Stimulated activated naive CD8-positive, alpha-beta T cell treated with anti-CD3 and anti-CD28 coated beads, Interleukin-15, Interleukin-2, amounts not matched to agents 100 ng/mL and 50 ng/mL, for 24 hours (primary cell): ENCODE data around the gene STK39.

Experiments used
- H3K27ac Mint-ChIP-seq: one replicate; pipeline ENCODE4 v1.8.0; 2021; ENCODE audit warnings: mild to moderate bottlenecking, mixed read lengths
- H3K27me3 Mint-ChIP-seq: one replicate; pipeline ENCODE4 v1.8.0; 2021; ENCODE audit warnings: mixed read lengths
- H3K36me3 Mint-ChIP-seq: one replicate; pipeline ENCODE4 v1.8.0; 2021; ENCODE audit warnings: low read depth, mixed read lengths
- H3K4me1 Mint-ChIP-seq: one replicate; pipeline ENCODE4 v1.8.0; 2021; ENCODE audit warnings: low read depth, mixed read lengths
- H3K4me3 Mint-ChIP-seq: one replicate; pipeline ENCODE4 v1.8.0; 2021; ENCODE audit warnings: mild to moderate bottlenecking, mixed read lengths
- H3K9me3 Mint-ChIP-seq: one replicate; pipeline ENCODE4 v1.8.0; 2021; ENCODE audit warnings: mixed read lengths

STK39 gene

DNA sequence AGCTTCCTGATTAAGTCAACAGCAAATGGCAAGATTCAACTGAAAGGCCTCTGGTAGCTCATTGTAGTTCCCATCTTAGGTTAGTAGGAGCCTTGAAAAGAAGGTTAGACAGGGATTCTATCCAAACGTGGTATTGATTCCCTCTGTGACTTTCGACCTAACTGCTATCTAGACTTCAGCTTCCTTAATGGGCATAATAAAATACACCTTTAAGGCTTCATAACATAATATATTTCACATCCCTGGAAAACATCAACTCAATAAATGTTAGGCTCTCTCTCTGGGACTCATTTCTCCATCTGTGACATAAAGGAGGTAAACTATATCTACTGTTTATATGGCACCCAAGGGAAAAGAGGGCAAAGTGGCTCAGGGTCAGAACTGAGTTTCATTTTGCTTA is 60.9 kb downstream of the STK39 start:
- peaks cover 6% of the 10 kb centered on the region for H3K36me3 Mint-ChIP-seq
- H3K27me3 Mint-ChIP-seq: no peaks in the 10 kb centered on the region
- no peaks in the 10 kb centered on the region for H3K9me3 Mint-ChIP-seq
- H3K27ac Mint-ChIP-seq: no peak overlapping the region
- H3K4me1 Mint-ChIP-seq: peaks cover 79% of the 10 kb centered on the region
- H3K4me3 Mint-ChIP-seq: no peak overlapping the region

DNA sequence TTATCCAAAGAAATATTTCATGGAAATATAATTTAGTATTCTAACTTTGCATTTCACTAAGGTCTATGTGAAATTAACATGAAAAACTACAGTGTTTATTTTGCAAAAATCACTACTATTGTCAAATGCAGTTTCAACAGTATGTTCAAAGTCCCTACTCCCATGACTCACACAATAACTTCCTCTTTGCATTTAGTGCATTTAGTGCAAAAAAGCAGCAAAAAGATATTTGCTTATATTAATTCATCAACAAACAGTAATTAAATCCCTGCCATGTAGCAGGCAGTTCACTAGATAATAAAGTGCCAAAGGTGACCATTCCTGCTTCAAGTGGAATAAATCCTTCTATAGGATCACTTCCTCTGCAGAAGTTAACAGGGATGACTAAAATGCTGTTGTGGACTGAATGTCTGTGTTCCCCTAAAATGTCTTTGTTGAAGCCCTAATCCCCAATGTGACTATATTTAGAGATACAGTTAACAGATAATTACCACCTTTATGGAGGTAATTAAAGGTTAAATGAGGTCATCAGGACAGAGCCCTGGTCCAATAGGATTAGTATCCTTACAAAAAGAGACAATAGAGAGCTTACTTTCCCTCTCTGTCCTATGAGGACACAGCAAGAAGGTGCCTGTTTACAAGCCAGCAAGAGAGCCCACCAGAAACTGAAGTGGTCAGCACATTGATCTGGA is 61.7 kb downstream of the STK39 start:
- Mint-ChIP-seq H3K9me3 (no peaks in the 10 kb centered on the region), H3K4me1 (peaks cover 72% of the 10 kb centered on the region), H3K36me3 (peaks cover 12% of the 10 kb centered on the region), H3K4me3 (no peak overlapping the region), H3K27me3 (no peaks in the 10 kb centered on the region), H3K27ac (no peak overlapping the region)

DNA sequence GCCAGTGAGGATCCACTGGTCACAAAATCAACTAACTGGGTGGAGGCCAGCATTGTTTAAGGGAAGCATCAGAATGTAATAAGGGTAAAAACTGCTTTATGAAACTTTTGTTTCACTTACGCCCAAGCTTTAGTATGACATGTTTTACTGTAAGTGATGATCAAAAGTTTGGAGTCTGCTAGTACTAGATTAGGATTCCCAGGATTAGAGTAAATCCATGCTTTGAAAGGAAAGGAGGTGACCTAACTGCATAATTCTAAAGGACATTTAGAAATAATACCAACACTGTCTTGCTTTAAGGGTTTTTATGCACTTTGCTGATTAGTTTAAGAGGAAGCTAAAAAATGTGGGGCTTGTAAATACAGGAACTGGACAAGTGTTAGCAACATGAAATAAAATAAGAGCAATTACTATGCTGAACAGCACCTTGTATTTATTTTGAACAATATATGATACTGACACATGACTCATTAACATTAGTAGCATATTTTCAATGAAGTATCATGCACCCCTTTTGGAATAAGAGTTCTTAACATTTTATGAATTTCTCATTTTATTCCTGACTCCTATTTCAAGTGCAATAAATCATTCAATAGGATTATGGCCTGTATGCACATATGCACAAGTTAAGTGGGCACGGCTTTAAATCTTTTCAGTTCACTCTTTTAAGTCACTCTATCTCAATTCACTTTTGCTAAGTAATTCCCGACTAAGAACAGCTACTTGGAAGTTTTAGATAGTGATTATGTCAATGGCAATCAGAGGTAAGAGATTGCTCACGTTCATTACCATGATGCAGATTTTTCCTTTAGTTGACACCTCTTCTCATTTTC is 62.5 kb downstream of the STK39 start:
- Mint-ChIP-seq H3K4me3 (no peak overlapping the region), H3K27ac (no peak overlapping the region)

DNA sequence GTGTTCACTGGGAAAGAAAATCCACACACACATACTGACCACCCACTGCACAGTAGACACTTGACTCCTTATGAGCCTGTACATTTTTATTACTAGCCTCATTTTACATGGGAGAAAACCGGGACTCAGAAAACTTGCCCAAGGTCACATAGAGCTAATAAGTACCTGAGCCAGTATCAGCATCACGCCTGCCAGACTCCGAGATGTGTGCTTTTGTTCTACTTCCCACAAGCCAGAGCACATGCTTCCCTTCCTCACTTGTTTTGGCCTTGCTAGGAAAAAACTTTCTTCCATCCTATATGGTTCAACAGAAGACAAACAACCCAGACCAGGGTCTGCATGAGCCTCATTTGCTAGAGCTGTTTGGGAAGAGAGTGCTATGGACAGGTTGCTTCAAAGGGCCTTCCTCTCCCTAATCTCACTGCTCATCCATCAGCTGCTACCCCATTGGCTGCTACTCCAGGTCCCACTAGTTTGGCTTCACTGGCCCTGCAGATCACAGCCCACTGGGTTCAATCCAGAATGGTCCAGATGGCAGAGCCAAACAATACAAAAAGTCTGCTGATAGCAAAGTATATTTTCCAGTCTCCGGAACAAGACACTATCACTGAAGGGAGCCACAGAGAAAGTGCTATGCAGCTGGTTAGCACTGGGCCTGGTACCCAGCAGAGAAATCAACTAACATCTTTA is 63.9 kb downstream of the STK39 start:
- no peak overlapping the region for H3K4me3 Mint-ChIP-seq
- no peaks in the 10 kb centered on the region for H3K27me3 Mint-ChIP-seq
- no peaks in the 10 kb centered on the region for H3K9me3 Mint-ChIP-seq
- no peak overlapping the region for H3K27ac Mint-ChIP-seq
- H3K4me1 Mint-ChIP-seq: peaks cover 62% of the 10 kb centered on the region
- peaks cover 22% of the 10 kb centered on the region for H3K36me3 Mint-ChIP-seq

More for the DNA sequence above, 62.5 kb downstream of the STK39 start:
- no peaks in the 10 kb centered on the region for H3K27me3 Mint-ChIP-seq
- peaks cover 64% of the 10 kb centered on the region for H3K4me1 Mint-ChIP-seq
- peaks cover 12% of the 10 kb centered on the region for H3K36me3 Mint-ChIP-seq
- no peaks in the 10 kb centered on the region for H3K9me3 Mint-ChIP-seq

DNA sequence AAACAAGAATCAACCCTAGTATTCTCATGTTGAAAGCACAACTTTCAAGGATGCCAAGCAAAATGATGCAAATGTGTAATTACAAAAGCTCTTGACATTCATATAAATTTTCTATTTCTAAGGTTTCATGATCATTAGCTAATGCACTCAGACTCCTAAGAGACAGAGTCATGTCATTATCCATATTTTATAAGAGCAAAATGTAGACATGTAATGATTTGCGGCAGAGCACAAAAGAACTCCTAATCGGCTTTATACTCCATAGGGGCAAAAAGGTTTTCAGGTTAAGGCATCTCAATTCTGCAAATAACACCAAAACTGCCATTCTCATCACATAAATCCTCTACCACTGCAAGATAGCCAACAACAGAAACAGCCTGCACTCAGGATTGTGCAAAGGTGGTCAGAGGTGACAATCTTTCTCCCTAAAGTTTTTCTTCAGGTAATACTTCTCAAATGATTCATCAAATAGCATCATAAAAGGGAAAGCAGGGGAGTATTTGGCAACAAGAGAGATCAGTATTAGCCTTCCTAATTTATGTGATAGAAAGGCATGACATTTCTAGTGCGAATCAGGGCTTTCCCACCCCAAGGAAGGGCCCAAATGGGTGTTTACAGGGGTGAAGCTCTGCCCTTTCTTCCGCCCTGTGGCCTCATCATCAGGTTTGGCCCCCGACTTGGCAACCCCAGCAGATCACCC is 64.7 kb downstream of the STK39 start:
- H3K9me3 Mint-ChIP-seq: no peaks in the 10 kb centered on the region
- no peak overlapping the region for H3K27ac Mint-ChIP-seq
- no peak overlapping the region for H3K4me3 Mint-ChIP-seq
- H3K4me1 Mint-ChIP-seq: peaks cover 66% of the 10 kb centered on the region
- H3K36me3 Mint-ChIP-seq: peaks cover 26% of the 10 kb centered on the region
- no peaks in the 10 kb centered on the region for H3K27me3 Mint-ChIP-seq

DNA sequence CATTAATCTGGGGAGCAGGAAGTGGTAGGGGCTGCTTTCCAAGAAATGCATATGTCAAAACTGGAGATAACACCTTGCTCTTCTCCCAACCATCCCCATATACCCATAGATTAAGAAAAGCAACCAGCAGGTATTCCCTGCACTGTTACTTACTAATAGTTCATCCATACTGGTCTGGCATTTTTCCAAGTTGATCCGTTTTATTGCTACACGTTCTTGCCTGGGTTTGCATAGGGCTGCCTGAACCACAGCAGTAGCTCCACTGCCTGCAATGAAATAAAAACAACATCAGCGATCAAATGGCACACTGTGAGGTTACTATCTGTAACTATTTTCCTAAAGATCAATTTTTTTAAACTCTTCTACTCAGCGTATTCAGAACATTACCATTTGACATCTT is 65.6 kb downstream of the STK39 start:
- no peak overlapping the region for H3K4me3 Mint-ChIP-seq
- peaks cover 30% of the 10 kb centered on the region for H3K36me3 Mint-ChIP-seq
- no peak overlapping the region for H3K27ac Mint-ChIP-seq
- peaks cover 69% of the 10 kb centered on the region for H3K4me1 Mint-ChIP-seq
- no peaks in the 10 kb centered on the region for H3K27me3 Mint-ChIP-seq
- H3K9me3 Mint-ChIP-seq: no peaks in the 10 kb centered on the region

DNA sequence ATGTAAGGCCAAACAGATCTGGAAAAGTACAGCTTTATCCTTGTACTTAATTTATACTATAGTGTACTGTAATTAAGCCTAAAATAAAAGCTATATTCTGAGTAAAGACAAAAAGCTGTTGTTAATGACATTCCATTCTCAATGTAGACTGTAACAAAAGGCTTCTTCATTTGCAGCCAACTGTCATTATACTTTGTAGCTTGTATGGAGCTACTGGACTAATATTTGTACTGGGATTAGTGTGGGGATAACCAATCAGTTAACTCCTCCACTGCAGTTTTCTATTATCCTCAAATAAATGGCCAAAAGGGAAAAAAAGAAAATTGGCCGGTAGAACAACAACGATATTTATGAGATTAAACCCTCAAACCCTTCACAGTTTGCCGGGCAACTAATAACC is 66.5 kb downstream of the STK39 start:
- Mint-ChIP-seq H3K27ac (no peak overlapping the region), H3K4me1 (peaks cover 68% of the 10 kb centered on the region), H3K36me3 (peaks cover 30% of the 10 kb centered on the region), H3K9me3 (no peaks in the 10 kb centered on the region), H3K4me3 (no peak overlapping the region), H3K27me3 (no peaks in the 10 kb centered on the region)

DNA sequence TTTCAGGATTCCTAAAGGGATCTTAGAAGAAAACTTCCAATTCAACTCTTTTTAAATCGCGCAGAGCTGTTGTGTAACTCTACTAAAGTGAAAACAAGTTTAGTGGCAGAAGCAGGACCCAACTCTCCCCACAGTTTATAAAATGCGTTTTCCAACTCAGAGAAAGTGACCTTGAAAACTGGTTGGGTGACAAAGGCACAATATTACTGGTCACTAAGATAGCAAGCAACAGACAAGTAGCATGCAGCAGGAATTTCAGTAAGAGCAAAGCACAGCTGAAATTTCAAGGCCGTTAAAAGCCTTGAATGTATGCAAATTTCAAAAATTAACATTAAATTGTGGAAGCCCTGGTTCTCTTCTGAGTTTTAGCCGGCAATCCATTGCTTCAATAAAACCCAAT is 66.9 kb downstream of the STK39 start:
- peaks cover 30% of the 10 kb centered on the region for H3K36me3 Mint-ChIP-seq
- H3K27ac Mint-ChIP-seq: no peak overlapping the region
- H3K4me3 Mint-ChIP-seq: no peak overlapping the region
- H3K9me3 Mint-ChIP-seq: no peaks in the 10 kb centered on the region
- peaks cover 68% of the 10 kb centered on the region for H3K4me1 Mint-ChIP-seq
- no peaks in the 10 kb centered on the region for H3K27me3 Mint-ChIP-seq

DNA sequence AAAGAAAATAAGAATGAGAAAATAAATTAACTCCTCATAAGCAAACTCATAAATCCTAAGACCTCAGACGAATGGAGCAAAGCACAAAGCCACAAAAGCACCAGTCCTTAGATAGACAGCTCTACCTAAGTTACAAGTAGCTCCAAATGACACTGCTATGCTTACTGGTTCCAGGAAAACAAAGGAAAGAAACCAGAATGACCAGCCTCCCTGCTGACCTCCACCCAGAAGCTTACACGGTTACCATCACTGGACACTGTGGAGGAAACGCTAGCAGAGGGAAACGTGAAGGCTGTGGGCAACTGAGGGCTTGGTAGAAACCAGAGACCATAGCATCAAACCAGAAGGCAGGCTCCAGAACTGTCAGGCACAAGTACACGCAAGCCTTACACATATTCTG is 67.8 kb downstream of the STK39 start:
- Mint-ChIP-seq H3K36me3 (peaks cover 35% of the 10 kb centered on the region), H3K4me1 (peaks cover 67% of the 10 kb centered on the region), H3K27me3 (no peaks in the 10 kb centered on the region), H3K4me3 (no peak overlapping the region), H3K9me3 (no peaks in the 10 kb centered on the region), H3K27ac (no peak overlapping the region)

DNA sequence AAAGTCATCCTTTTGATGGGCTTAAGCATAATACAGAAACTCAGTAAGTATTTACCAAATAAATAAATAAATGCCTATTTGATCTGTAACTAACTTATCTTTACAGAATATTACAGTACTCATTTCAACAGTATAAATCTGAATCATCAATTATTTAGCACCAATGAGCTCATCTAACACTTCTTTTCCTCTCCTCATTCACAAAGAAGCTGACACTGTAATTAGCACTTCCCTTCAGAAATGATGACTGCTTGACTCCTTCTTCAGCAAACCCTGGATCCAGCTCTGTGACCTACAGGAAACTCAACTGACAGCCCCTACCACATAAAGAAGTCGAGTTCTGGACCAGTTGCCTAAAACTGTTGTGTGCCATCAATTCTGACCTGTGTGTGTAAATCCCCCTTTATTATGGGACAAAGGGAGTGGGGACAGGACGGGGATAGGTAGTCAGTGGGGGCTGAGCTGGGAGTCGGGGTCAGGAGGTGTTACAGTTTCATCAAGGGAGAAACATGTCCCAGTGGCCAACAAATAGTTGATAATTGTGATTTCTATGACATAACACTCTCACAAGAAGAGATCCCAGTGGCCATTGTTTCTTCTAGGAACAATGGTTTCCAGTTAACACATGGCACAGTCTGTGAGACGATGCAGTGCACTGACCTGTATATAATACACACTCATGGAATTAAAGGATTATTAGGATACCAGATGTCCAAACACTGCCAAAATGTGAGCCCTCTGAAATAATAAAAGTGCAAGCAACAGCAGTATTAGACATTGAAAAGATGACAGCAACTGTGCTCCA is 68.7 kb downstream of the STK39 start:
- H3K27ac Mint-ChIP-seq: no peak overlapping the region
- H3K27me3 Mint-ChIP-seq: no peaks in the 10 kb centered on the region
- H3K9me3 Mint-ChIP-seq: no peaks in the 10 kb centered on the region
- peaks cover 35% of the 10 kb centered on the region for H3K36me3 Mint-ChIP-seq
- peaks cover 60% of the 10 kb centered on the region for H3K4me1 Mint-ChIP-seq
- H3K4me3 Mint-ChIP-seq: no peak overlapping the region

DNA sequence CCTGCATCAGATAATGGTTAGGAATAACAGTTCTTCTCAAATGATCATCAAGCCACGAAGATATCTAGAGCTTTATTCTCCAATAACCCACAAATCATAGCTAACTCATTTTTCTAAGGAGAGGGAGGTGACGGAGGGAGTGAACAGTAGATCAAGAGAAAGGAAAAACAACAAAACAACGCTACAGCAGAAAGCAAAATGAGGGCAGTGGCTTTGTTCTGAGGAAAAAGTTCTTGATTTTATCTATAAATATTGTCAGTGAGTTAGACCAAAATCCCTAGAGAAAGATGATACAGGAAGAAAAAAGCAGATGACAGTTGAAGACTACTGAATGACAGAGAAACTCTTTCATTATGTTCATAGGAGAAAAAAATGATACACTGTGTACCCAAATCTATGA is 71.0 kb downstream of the STK39 start:
- H3K27me3 Mint-ChIP-seq: no peaks in the 10 kb centered on the region
- H3K4me3 Mint-ChIP-seq: peak overlapping the region; percentile 50
- peak overlapping the region; percentile 34 for H3K27ac Mint-ChIP-seq
- H3K9me3 Mint-ChIP-seq: no peaks in the 10 kb centered on the region
- H3K4me1 Mint-ChIP-seq: peaks cover 43% of the 10 kb centered on the region
- peaks cover 32% of the 10 kb centered on the region for H3K36me3 Mint-ChIP-seq

DNA sequence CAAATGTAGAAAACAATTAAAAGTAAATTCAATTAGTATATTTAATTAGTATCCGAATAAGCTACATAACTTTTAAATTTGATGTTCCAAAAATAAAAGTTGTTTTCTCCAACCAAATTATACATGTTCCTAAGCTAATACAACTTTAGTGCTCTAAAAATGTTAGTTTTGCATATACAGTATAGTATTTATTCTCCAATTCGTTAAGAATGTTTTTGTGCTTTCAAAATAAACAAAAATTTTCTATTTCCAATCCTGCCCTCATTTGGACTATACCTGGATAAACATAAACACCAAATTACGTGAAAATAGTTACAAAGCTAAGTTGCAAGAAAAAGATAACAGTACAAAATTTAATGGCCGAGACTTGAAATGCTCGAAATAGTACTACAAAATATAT is 71.9 kb downstream of the STK39 start:
- no peaks in the 10 kb centered on the region for H3K9me3 Mint-ChIP-seq

DNA sequence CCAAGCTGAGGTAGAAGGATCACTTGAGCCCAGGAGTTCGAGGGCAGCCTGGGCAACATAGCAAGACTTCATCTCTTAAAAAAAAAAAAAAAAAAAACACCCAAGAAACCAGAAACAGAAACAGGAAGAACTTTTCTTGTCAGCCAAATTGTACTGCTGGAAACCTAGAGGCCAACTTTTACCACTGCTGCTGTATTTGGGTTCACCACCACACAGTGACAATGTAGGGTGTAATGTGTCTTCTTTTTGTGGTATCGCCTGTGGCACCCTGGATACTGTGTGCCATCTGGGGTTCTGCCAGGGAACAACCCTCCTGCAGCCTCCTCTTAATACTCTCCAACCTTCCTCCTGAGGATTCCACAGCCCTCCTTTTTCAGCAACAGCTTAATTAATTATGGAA is 72.6 kb downstream of the STK39 start:
- Mint-ChIP-seq H3K27me3 (no peaks in the 10 kb centered on the region), H3K4me3 (peak overlapping the region; percentile 21), H3K4me1 (peaks cover 54% of the 10 kb centered on the region), H3K9me3 (no peaks in the 10 kb centered on the region), H3K36me3 (peaks cover 34% of the 10 kb centered on the region), H3K27ac (peak overlapping the region; percentile 15)

More for the DNA sequence above, 71.9 kb downstream of the STK39 start:
- H3K4me3 Mint-ChIP-seq: no peak overlapping the region
- no peak overlapping the region for H3K27ac Mint-ChIP-seq
- H3K27me3 Mint-ChIP-seq: no peaks in the 10 kb centered on the region
- H3K36me3 Mint-ChIP-seq: peaks cover 33% of the 10 kb centered on the region
- H3K4me1 Mint-ChIP-seq: peaks cover 51% of the 10 kb centered on the region

DNA sequence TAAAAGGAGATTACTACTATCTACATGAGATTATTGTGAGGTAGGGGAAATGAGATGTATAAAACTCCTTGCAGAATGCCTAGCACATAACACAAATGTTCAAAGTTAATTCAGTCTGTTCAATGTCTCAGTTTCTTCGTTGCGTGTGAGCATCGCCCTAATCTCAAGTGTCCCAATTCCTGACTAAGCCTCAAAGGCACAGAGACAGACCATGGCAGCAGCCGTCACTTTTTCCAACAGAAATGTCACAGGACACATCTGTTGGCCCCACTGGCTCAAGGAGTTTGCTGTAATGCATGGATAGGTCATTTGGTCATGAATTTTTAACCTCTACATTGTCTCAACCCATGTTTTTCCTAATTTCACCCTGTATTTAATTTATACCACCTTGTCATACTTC is 75.3 kb downstream of the STK39 start:
- no peaks in the 10 kb centered on the region for H3K9me3 Mint-ChIP-seq
- peaks cover 61% of the 10 kb centered on the region for H3K4me1 Mint-ChIP-seq
- H3K27ac Mint-ChIP-seq: no peak overlapping the region
- no peaks in the 10 kb centered on the region for H3K27me3 Mint-ChIP-seq
- peaks cover 22% of the 10 kb centered on the region for H3K36me3 Mint-ChIP-seq
- H3K4me3 Mint-ChIP-seq: no peak overlapping the region
